ENCODE measurements around the gene NDUFS8. TPM values are rescaled to one million over a fixed set of nuclear protein-coding genes. Genes with fewer than 3 reads are reported as not detected.

NDUFS8 gene
- total and polyA plus RNA-seq, 2 of the 4 experiments (the other 2 are of a cell fraction), result 85.9 to 131 TPM

GRCh38 chr11:68037411-68038225, 7.1 kb downstream of the NDUFS8 start:
- TF ChIP-seq USF2 (IDR thresholded peaks at IDR 0.05; ENCODE audit: low read depth, low read length) (no peak), NFE2L2 (IDR thresholded peaks at IDR 0.05; ENCODE audit: low read depth, low read length) (no peak), SMC3 (IDR thresholded peaks at IDR 0.05; ENCODE audit: low read depth, low read length) (no peak), CEBPB (IDR thresholded peaks at IDR 0.05; ENCODE audit: low read depth, low read length) (no peak), CHD1 (IDR thresholded peaks at IDR 0.05; ENCODE audit: low read depth, low read length) (no peak), RFX5 (IDR thresholded peaks at IDR 0.05; ENCODE audit: low read depth, low read length) (no peak)
- H2BK20ac ChIP-seq (ENCODE audit: low read depth, low read length), result no peak overlapping the region
- no peak overlapping the region for H3K4ac ChIP-seq (ENCODE audit: low read depth, low read length)
- ChIA-PET CTCF (no interaction called here), POLR2A (ENCODE audit: unreplicated experiment) (no interaction called here)
- no peaks in the 10 kb centered on the region for H3K9me1 ChIP-seq (ENCODE audit: insufficient read depth, low read length)
- H3K4me2 ChIP-seq (ENCODE audit: low read depth, low read length), result no peak overlapping the region
- peak overlapping the region; percentile 99; the same call in 1 of the 2 replicates for H4K91ac ChIP-seq (ENCODE audit: insufficient read depth, low read depth, low read length)
- H4K20me1 ChIP-seq (ENCODE audit: insufficient read depth, low read length), result no peaks in the 10 kb centered on the region; the same call in 1 of the 2 replicates
- H2BK15ac ChIP-seq (ENCODE audit: low read depth, low read length), result no peak overlapping the region
- H4K8ac ChIP-seq (ENCODE audit: low read depth in 2 of 2, low read length in 2 of 2), result peak overlapping the region; percentile 96 to 100
- no peak overlapping the region for H3K9ac ChIP-seq (ENCODE audit: low read depth, low read length)
- no peak overlapping the region for H3K23ac ChIP-seq (ENCODE audit: low read depth, low read length)
- ATAC-seq (ENCODE audit: low read depth) (no peak), DNase-seq (no peak)
- no peak overlapping the region for H3K18ac ChIP-seq (ENCODE audit: low read depth, low read length)
- peaks cover 7 to 49% of the 10 kb centered on the region in 2 experiments; a peak in 3 of 4 replicates for H3K79me1 ChIP-seq (ENCODE audit: low read depth in 1 of 2, low read length in 2 of 2)
- in situ Hi-C loops (cut with MboI; ENCODE audit: low sequenced_read_pairs) (no loop called here), intact Hi-C loops (cut with micrococcal nuclease) (no loop called here), dilution Hi-C loops (cut with HindIII; ENCODE audit: low sequenced_read_pairs, unreplicated experiment) (no loop called here)
- H2AK9ac ChIP-seq (replicated peaks; ENCODE audit: low read depth, low read length, poor library complexity), result peak overlapping the region; percentile 94
- 82% methylated on average over 16 of the region's 20 CpGs; no CpG with 5 or more reads in 1 of the 2 experiments for WGBS, 2 experiments (ENCODE audit: extremely low coverage in 2 of 2, insufficient read length in 1 of 2)
- H3K14ac ChIP-seq (replicated peaks; ENCODE audit: low read depth, low read length), result no peak overlapping the region
- peak overlapping the region; percentile 20; the same call in 1 of the 2 replicates for H4K5ac ChIP-seq (ENCODE audit: low read depth, low read length)
- no peaks in the 10 kb centered on the region for H3K9me3 ChIP-seq (ENCODE audit: control insufficient read depth, insufficient read depth, low read length)
- H3K56ac ChIP-seq (ENCODE audit: extremely low read depth, insufficient read depth, low read length), result no peak overlapping the region
- no peaks in the 10 kb centered on the region for H3K27me3 ChIP-seq (ENCODE audit: control insufficient read depth, insufficient read depth, low read length)
- BruUV-seq (replicated peaks), result no TSS peak
- peak overlapping the region; percentile 85; the same call in 1 of the 2 replicates for H3K27ac ChIP-seq (ENCODE audit: insufficient read depth, low read length)
- H2BK5ac ChIP-seq (ENCODE audit: low read depth, low read length, poor library complexity, severe bottlenecking), result peak overlapping the region; percentile 81
- H3K4me3 ChIP-seq (ENCODE audit: insufficient read depth, low read depth, low read length), result no peak overlapping the region
- H2BK120ac ChIP-seq (ENCODE audit: low read depth, low read length), result no peak overlapping the region
- 0 out of 2 replicates have a peak overlapping the region, but pooled peaks have one; percentile 81 for H2AK5ac ChIP-seq (ENCODE audit: low read depth, low read length)
- H3K4me1 ChIP-seq (ENCODE audit: control insufficient read depth, insufficient read depth, low read length), result peaks cover 20% of the 10 kb centered on the region
- no peak overlapping the region for H2AFZ ChIP-seq (replicated peaks; ENCODE audit: low read length, poor library complexity)
- peaks cover 18% of the 10 kb centered on the region; the same call in 1 of the 2 replicates for H3K36me3 ChIP-seq (ENCODE audit: control insufficient read depth, insufficient read depth, low read length)
